ENCODE results near the gene SYT1.
"Not testable (repeated sequence)": the region's sequence is repeated elsewhere in the genome, so short reads cannot be mapped to it uniquely, and the experiment has no call there.

The SYT1 gene

DNA sequence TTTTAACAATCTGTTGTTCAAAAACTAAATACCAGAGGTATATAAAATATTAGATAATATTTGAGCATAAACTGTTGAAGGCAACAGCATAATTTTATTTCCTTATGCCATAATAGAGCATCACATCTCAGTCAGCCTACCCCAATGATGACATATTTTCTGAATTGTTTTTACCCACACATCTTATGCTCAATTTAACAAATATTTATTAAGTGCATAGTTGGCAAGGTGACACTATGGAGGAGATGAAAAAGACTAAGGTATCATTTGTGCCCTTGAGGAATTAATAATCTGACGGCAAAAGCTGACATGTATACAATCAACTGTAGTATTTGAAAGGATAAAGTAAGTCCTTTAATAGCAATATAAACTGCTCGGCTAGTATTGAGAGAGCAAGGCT, 102.4 kb downstream of the SYT1 start:
- DNase-seq (ENCODE audit: low read depth): no peak

- no peak for DNase-seq (ENCODE audit: low read depth)
These were observed 103.7 kb downstream of the SYT1 start for GRCh38 chr12:78968226-78968625.

GRCh38 chr12:78970041-78970440, 105.5 kb downstream of the SYT1 start:
- no peak for DNase-seq (ENCODE audit: low read depth)

- no peak for DNase-seq (ENCODE audit: low read depth)
These were observed 112.8 kb downstream of the SYT1 start for GRCh38 chr12:78977304-78977867.

DNA sequence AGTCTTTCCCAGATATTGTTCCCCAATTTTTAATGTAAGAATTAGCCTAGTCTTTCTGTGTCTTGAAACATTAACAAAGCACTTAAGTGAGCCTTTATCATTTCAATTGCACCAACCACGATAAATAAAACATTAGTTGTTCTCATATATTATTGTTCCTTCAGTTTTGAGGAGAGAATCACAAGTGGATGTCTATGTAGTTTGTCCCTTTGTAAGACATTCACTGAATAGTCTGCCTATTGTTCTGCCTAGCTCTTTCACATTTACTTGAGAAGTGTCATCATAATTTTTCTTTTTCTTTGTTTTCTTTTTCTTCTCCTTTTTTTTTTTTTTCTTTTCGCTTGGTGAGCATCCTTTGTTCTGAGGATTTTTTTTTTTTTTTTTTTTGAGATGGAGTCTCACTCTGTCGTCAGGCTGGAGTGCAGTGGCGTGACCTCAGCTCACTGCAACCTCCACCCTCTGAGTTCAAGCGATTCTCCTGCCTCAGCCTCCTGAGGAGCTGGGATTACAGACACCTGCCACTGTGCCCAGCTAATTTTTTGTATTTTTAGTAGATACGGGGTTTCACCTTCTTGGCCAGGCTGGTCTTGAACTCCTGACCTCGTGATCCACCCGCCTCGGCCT, 129.7 kb downstream of the SYT1 start:
- DNase-seq (ENCODE audit: low read depth): no peak

DNA sequence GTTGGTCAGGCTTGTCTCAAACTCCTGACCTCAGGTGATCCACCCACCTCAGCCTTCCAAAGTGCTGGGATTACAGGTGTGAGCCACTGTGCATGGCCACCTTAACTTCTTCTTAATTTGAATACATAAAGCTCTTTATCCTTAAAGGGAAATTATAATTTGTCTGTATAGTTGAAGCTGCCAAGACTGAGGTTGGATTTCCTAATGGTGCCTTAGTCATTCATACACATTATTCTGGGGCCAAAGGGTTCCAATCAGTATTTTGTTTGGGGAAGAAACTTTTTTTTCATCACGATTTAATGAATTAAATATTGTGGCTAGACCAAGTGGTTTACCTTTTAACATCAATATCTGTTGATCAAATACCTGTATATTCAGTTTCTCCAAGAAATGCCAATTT, 135.9 kb downstream of the SYT1 start:
- no peak for DNase-seq (ENCODE audit: low read depth)

- no peak for DNase-seq (ENCODE audit: low read depth)
These were observed 136.8 kb downstream of the SYT1 start for GRCh38 chr12:79001404-79001803.

DNA sequence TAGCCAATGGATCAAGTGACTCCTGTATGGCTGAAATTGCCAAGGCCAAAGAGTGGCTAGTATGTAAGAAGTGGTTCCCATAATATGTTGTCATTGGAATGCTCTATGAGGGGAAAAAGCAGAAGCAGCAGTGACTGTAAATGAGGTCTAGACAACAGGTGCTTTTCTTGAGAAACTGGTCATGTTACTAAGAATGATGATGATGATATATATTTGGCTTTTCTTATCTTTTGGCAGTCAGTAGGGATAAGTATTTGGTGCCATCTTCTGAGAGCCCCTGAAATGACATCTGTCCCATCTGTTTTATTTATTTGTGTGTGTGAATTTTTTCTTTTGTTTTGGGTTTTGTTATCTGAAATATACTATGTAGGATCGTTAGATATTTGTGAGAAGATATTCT, 141.7 kb downstream of the SYT1 start:
- DNase-seq (ENCODE audit: low read depth): no peak

GRCh38 chr12:79008591-79008990, 144.0 kb downstream of the SYT1 start:
- no peak for DNase-seq (ENCODE audit: low read depth)

GRCh38 chr12:79012636-79013035, 148.1 kb downstream of the SYT1 start:
- no peak for DNase-seq (ENCODE audit: low read depth)

DNA sequence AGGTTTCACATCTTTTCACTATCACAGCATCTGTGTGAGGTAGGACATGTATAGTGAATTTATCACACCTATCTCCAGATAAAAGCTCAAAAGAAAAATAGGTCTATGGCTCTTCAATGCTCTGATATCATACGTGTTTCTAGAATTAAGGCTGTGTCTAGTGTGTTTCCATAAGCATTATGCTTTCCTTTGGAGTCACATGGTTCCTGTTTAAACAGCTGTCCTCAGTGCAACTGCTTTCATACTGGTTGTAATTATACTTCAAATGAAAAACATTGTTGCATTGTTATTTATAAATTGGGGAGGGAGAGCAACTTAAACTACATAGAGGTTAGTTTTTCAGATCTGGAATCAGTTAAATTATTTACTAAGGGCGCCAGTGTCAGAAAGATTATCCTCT, 151.6 kb downstream of the SYT1 start:
- no peak for DNase-seq (ENCODE audit: low read depth)

DNA sequence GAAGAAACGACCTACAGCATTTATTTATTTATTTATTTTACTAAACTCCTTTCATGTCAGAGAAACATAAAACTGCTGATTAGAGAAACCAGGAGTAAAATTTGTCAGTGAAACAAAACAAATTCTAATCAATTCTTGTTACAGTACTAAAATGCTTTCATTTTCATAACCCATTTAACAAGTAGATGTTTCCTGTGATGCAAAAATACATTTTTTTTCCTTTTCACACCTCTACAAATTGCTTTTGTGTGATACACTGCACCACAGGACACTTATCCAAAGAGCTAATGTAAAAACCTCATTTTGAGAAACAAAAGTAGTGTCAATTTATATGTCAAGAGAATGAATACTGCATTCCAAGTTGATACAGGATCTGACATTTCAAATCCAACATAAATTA, 155.1 kb downstream of the SYT1 start:
- no peak for DNase-seq (ENCODE audit: low read depth)

DNA sequence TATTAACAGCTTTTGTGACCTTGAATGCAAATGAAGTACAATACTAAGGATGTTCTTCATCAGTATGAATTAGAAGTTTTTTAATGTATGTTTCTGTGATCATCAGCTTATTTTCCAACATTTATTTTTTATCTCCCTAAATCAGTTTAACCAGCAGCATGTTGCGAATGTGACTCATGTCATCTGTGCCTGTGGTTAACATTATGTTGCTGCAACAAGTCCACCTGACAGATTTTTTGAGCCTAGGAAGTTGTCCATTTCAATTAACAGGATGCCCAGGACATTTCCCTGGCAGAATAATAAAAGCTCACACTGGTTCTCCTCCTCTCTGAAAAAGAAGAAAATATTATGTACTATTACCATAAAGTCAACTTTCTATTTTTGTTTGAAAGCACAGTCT, 155.5 kb downstream of the SYT1 start:
- no peak for DNase-seq (ENCODE audit: low read depth)

- DNase-seq (ENCODE audit: low read depth): no peak
These were observed 156.4 kb downstream of the SYT1 start for GRCh38 chr12:79021021-79021420.

DNA sequence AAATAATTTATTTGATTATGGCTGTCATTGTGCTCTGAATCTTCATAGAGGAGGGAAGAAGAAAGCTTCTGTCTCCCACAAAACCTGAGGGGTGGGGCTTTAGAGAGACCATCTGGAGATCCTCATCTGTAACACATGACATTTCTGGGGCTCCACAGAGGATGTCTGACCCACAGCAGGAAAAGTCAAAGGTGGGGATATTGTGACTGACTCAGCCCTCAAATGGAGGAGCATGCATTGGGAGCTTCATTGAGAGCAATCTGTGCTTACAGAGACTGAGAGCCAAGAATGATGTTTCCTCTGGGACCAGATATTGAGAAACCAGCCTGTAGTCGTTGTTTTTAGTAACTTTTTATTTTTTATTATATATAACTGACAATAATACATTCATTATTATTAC, 158.7 kb downstream of the SYT1 start:
- DNase-seq (ENCODE audit: low read depth): no peak

GRCh38 chr12:79023784-79024183, 159.2 kb downstream of the SYT1 start:
- no peak for DNase-seq (ENCODE audit: low read depth)

- no peak for DNase-seq (ENCODE audit: low read depth)
These were observed 169.2 kb downstream of the SYT1 start for GRCh38 chr12:79033788-79034187.

DNA sequence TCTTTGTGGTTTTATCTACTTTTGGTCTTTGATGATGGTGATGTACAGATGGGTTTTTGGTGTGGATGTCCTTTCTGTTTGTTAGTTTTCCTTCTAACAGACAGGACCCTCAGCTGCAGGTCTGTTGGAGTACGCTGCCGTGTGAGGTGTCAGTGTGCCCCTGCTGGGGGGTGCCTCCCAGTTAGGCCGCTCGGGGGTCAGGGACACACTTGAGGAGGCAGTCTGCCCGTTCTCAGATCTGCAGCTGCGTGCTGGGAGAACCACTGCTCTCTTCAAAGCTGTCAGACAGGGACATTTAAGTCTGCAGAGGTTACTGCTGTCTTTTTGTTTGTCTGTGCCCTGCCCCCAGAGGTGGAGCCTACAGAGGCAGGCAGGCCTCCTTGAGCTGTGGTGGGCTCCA, 180.2 kb downstream of the SYT1 start:
- DNase-seq (ENCODE audit: low read depth): not testable (repeated sequence)

- not testable (repeated sequence) for DNase-seq (ENCODE audit: low read depth)
These were observed 180.7 kb downstream of the SYT1 start for GRCh38 chr12:79045149-79045703.

DNA sequence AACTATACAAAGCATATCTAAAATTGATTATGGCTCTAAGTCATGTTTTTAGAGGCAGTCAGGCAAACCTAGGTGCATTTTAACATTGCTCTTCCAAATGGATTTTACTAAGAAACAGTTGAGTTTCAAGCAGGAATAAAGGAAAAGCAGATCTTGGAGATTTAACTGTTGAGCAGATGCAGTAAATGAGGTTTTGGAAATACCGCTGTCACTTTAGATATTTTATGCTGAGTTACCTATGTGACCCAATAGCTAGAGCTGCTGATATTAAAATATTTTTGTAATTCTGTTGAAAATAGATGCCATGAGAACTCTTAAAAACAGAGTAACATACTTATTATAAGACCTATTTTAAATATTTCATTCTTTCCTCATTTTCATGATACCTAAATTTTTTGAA, 181.4 kb downstream of the SYT1 start:
- DNase-seq (ENCODE audit: low read depth): no peak

DNA sequence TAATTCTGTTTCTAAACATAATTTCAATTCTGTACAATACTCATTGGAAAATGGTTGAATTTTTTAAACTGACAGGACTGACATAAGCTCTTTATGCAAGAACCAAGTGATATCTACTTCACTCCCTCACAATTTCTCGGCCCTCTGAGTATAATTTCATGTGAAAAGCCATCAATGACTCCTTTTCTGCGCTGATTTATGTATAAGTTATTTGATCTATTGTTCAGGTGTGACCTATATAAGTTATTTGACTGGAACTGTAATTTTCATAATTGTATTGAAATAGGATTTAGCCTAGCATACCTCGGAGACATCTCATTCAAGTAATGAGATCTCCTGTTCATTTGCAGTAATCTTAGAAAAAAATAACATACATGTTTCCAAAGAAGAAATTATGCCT, 184.4 kb downstream of the SYT1 start:
- DNase-seq (ENCODE audit: low read depth): no peak

DNA sequence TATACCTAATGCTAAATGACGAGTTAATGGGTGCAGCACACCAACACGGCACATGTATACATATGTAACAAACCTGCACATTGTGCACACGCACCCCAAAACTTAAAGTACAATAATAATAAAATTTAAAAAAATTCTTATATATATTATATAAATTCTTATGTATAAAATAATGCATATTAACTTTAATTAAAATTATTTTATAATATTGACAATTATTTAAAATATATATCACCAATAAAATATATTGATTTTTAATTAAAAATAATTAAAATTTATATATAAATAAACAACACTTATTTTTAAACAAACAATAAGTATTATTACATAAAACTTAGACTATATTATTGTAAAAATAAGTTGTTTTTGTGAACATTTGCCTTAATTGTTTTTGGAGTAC, 188.8 kb downstream of the SYT1 start:
- DNase-seq (ENCODE audit: low read depth): no peak

- no peak for DNase-seq (ENCODE audit: low read depth)
These were observed 191.5 kb downstream of the SYT1 start for GRCh38 chr12:79055926-79056674.

Measured in activated T-cell treated with anti-CD3 and anti-CD28 coated beads for 48 hours (primary cell).